Stimulated activated CD4-positive, alpha-beta T cell treated with anti-CD3 and anti-CD28 coated beads, TNF-alpha, amount 100 ng/mL, for 48 hours (primary cell): ENCODE measurements around the gene HEY2.
"Not testable (repeated sequence)": the region's sequence is repeated elsewhere in the genome, so short reads cannot be mapped to it uniquely, and the experiment has no call there.

Experiments used
- DNase-seq, 3 donors: peaks; one replicate each; pipeline ENCODE4 v3.0.0-alpha.2; 2020; ENCODE audit warnings: low read depth in 3 of 3

HEY2 gene

DNA sequence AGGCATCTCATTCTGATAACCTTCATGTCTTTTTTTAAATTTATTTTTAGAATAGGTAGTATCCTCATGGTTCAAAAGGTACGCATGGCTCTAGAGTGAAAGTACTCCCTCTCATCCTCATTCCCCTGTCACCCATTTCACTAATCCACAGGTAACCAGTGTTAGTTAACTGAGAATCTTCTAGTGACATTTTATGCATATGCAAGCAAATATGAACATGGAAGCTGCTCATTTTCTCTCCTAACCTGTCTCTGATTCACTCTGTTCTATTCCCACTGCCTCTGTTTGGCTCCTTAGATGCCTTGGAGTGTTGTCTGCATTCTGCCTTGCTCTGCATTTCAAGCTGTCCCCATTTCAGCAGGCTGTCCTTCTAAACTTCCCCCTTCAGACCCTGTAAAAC lies 45.9 kb downstream of the HEY2 start:
- no peak for DNase-seq

DNA sequence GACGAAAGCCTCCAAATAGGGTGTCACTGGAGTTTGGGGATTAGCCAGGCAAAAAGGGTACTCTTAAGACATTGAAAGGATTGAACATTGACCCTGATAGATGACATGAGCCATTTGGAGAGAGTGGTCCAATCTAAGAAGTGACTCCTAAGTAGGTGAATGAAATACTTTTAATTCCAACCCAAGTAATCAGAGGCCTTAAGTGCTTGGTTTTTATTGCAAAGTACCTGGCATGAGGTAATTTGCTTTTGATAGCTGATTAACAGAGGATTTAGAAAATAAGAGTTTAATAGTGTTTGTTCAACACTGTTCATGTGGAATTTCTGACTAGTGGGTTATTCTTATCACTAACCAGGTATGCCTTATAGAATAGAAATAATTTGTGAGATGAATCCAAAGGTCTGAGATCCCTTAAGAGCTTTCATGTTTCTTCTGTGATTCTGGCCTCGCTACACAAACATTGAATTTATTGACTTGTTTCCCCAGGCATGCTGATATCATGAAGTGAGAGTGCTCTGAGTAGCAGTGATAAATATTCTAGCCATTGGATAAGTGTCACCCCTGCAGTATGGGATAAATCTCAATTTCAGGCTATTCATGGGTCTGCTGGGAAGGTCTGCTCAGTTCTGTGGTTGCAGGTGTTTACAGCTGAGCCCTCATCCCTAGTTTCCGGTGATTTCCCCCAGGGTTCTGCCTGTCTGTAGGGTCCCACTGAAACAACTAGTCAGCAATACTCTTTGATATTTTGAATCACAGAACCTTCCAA lies 47.9 kb downstream of the HEY2 start:
- no peak for DNase-seq

GRCh38 chr6:125797886-125798444 lies 48.5 kb downstream of the HEY2 start:
- DNase-seq = no peak

- no peak for DNase-seq
These were observed 49.5 kb downstream of the HEY2 start for GRCh38 chr6:125798734-125799508.

DNA sequence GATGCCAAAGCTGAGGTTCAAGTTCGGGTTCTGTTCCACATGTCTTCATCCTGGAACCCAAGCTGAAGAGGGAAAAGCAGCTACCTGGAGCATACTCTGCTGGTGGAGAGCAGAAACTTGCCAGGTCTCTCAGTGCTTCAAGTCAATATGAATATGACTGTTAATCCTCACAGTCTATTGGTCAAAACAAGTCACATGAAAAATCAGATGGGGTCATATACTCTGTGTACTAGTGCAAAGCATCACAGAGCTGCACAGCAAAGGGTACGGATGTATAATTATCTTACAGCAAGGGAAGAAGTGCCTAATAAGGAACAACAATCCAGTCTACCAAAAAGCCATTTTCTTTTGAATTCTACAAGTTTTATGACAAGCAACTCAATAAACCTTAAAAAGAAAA lies 53.0 kb downstream of the HEY2 start:
- no peak for DNase-seq

- no peak for DNase-seq
These were observed 53.5 kb downstream of the HEY2 start for GRCh38 chr6:125802943-125803377.

- no peak for DNase-seq
These were observed 54.8 kb downstream of the HEY2 start for GRCh38 chr6:125804264-125804663.

DNA sequence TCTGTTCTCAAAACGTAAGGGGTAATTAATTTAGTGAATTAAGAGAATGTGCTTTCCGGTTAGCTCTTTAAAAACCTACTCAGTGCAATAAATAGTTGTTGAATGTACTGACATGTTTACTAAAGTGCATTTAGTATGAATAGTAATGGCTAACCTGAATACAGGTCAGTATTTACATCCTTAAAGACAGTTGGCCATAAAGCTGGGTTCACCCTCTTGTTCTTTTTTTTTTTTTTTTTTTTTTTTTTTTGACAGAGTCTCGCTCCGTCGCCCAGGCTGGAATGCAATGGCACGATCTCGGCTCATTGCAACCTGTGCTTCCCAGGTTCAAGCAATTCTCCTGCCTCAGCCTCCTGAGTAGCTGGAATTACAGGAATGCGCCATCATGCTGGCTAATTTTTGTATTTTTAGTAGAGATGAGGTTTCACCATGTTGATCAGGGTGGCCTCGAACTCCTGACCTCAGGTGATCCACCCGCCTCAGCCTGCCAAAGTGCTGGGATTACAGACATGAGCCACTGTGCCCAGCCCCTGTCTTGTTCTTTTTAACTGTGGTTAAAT lies 55.5 kb downstream of the HEY2 start:
- not testable (repeated sequence) for DNase-seq

GRCh38 chr6:125806813-125807212 lies 57.4 kb downstream of the HEY2 start:
- no peak for DNase-seq

DNA sequence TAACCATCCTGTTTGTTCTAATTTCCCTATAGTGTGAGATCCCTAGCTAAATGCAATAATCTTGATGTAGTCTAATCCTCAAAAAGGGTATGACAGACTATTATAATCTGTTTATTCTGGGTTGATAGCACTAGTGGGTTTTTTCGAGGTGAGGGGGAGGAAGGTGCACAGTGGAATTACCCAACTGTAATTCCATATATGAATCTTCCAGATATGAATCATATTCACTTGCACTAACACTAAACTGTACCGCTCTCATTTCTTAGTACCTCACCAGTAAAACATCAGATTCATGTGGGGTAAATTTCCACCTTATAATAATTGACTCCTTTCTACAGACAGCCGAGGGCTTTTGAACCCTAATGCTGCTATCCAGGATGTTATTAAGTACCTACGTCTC lies 57.9 kb downstream of the HEY2 start:
- no peak for DNase-seq

GRCh38 chr6:125808060-125808459 lies 58.6 kb downstream of the HEY2 start:
- no peak for DNase-seq

GRCh38 chr6:125808591-125808990 lies 59.2 kb downstream of the HEY2 start:
- no peak for DNase-seq

GRCh38 chr6:125809570-125810170 lies 60.2 kb downstream of the HEY2 start:
- no peak for DNase-seq

- no peak for DNase-seq
These were observed 61.0 kb downstream of the HEY2 start for GRCh38 chr6:125810445-125810844.
